HFF-Myc (cell line): ENCODE results near the gene EXOSC1.

Experiments used
- DNase-seq: peaks from one replicate; pipeline ENCODE4 v3.0.0-alpha.2; 2011; ENCODE audit warnings: low read depth; ENCODE audit errors: extremely low read depth
- H3K4me3 ChIP-seq: replicated peaks from 2 replicates; pipeline ENCODE4 v1.5.1; 2011; ENCODE audit warnings: low read depth, mild to moderate bottlenecking, control low read depth, low read length
- CTCF ChIP-seq: IDR thresholded peaks from 2 replicates; pipeline ENCODE4 v1.5.1; 2012; ENCODE audit warnings: mild to moderate bottlenecking, low read depth, low read length, control low read depth; ENCODE audit errors: missing control alignments

The EXOSC1 gene

GRCh38 chr10:97388152-97388551 lies 57.7 kb downstream of the EXOSC1 start:
- TF ChIP-seq CTCF = no peak
- no peak overlapping the region for H3K4me3 ChIP-seq
- no peak for DNase-seq
